Measurements from ENCODE around the gene VIT.
"Not testable (repeated sequence)": the region's sequence is repeated elsewhere in the genome, so short reads cannot be mapped to it uniquely, and the experiment has no call there.

Gene VIT

DNA sequence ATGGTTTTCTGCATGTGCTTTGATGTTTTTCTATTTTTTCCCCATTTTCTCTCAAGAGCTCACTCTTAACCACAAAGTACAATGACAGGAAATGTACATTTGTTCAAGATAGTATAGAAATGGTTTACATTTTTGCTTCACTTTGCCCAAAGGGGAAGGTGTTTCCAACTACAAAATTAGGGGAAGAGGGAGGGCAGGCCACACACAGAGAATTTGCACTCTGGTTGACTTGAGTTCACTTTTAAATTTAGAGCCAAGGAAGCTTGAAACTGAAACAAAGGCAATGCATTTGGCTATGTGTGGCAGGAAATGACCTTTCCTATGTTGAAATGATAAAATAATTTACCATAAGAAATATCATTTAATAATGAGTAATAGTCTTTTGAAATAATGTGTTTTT, 19.1 kb upstream of the VIT start:
- in situ Hi-C loops (cut with MboI; ENCODE audit: low sequenced_read_pairs): no loop called here

DNA sequence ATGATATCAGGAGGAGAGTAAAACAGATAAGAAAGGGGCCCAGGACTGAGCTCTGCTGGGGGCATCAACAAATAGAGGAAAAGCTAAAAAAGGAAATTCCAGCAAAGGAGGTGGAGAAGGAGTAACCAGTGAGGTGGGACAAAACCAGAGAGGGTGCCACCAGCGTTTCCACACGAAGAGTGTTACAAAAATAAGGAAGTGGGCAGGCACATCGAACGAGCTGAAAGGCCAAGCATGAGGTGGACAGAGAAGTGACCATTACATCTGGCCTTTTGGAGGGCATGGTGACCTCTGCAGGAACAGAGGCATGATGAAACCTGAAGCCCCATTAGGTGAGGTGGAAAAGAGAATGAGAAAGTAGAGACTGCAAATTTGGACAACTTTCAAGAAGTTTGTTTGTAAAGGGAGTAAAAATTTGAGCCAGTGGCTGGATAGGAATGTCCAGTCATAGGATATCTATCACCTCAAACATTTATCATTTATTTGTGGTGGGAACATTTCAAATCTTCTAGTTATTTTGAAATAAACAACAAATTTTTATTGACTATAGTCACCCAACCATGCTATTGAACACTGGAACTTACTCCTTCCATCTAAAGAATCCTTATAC, 18.4 kb upstream of the VIT start:
- in situ Hi-C loops (cut with MboI; ENCODE audit: low sequenced_read_pairs): no loop called here

DNA sequence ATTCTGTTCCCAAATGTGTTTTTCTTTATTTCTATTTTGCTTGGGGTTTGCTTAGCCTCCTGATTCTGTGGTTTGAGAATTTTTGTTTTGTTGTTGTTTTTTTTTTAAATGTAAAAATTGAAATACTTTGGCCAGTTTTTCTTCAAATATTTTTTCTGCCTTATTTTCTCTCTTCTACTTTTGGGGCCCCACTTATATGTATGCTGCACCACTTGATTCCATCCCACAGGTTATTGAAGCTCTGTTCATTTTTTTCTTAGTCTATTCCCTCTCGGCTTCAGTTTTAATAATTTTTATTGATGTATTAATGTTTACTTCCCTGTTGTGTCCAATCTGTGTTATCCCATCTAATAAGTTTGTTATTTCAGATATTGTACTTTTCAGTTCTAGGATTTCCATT, 17.7 kb upstream of the VIT start:
- in situ Hi-C loops (cut with MboI; ENCODE audit: low sequenced_read_pairs): no loop called here

DNA sequence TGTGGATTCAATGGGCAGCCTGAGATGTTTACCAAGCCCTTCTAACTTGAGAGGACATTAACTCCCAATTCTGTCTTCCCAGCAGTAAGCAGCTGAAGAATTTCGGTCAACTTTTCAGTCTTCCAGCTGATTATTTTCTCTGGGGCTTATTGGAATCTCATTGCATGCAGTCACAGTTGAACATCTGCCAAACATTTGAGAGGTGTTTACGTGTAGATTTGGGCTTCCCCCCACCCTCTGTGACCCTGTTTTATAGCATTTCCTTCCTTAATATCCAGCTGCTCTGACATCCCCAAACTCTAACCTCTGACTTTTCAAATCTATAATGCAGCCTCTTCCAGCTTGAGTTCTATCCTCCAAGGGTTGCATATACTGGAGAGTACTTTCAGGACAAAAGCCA, 16.5 kb upstream of the VIT start:
- in situ Hi-C loops (cut with MboI; ENCODE audit: low sequenced_read_pairs): no loop called here

DNA sequence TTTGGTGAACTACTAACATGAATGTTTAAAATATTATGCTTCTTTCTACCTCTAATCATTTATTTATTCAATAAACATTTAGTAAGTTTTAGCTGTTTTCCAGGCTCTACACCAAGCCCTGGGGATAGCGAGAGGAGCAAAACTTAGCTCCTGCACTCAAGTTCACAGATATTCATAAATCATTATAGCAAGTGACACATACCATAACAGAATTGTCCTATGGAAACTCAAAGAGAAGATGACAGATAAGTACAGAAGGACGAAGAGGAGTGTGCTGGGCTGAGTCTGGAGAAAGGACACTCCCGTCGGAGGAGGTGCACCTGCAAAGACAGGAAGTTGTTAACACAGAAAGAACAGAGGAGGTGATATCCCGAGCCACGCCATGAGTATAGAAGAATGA, 13.9 kb upstream of the VIT start:
- in situ Hi-C loops (cut with MboI; ENCODE audit: low sequenced_read_pairs): no loop called here

DNA sequence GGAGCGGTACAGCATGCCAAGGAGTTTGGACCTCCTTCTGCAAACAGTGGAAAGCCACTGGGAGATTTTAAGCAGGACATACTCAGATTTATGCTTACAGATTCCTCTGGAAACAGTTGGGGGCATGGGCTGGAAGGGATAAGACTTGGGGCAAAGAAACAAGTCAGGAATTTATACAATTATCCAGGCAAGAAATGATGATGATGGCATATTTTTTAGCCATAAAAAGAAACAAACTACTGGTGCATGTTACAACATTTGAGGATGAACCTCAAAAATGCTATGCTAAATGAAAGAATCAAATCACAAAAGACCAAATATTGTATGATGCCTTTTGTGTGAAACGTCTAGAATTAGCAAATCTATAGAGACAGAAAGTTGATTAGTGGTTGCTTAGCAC, 13.5 kb upstream of the VIT start:
- in situ Hi-C loops (cut with MboI; ENCODE audit: low sequenced_read_pairs): no loop called here

DNA sequence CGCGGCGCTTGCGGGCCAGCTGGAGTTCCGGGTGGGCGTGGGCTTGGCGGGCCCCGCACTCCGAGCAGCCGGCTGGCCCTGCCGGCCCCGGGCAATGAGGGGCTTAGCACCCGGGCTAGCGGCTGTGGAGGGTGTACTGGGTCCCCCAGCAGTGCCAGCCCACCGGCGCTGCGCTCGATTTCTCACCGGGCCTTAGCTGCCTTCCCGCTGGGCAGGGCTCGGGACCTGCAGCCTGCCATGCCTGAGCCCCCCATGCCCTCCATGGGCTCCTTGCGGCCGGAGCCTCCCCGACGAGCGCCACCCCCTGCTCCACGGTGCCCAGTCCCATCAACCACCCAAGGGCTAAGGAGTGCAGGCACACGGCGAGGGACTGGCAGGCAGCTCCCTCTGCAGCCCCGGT, 8.2 kb upstream of the VIT start:
- in situ Hi-C loops (cut with MboI; ENCODE audit: low sequenced_read_pairs): not testable (repeated sequence)

DNA sequence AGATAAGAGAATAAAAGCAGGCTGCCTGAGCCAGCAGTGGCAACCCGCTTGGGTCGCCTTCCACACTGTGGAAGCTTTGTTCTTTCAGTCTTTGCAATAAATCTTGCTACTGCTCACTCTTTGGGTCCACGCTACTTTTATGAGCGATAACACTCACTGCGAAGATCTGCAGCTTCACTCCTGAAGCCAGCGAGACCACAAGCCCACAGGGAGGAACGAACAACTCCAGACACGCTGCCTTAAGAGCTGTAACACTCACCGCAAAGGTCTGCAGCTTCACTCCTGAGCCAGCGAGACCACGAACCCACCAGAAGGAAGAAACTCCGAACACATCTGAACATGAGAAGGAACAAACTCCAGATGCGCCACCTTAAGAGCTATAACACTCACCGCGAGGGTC, 7.5 kb upstream of the VIT start:
- in situ Hi-C loops (cut with MboI; ENCODE audit: low sequenced_read_pairs): not testable (repeated sequence)

DNA sequence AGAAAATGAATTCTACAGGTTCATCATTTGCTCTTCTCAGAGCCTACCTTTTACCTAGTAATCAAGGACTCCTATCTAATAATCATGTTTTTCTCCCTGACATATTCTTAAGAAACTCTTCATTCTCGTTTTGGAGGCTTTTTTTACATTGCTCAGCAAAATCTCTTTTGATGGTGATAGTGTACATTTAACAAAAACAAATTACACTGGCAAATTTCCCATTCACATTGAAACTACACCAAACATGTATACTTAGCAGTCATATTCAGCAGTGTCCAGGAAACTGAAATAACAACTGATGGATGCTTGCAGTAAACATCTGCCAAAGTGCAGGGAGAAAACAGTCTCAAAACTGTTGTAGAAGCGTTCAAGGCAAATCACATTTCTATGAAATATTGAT, 4.4 kb upstream of the VIT start:
- in situ Hi-C loops (cut with MboI; ENCODE audit: low sequenced_read_pairs): no loop called here

DNA sequence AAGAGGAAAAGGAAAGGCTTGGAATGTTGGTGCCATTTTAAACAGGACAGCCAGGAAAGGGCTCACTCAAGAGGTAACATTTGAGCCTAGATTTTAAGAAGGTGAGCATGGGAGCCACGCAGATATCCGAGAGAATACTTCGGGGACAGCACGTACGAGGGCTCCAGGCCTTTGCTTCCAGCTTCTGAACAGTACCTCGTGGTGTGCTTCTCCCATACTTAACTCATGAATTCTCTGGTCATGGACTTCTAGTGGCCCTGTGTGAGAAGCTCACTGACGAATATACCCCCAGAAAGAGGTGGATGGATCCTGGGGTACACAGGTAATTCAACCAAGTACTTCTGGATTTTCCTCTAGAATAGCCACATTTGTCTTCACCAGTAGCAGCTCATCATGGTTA, 2.7 kb upstream of the VIT start:
- in situ Hi-C loops (cut with MboI; ENCODE audit: low sequenced_read_pairs): no loop called here

DNA sequence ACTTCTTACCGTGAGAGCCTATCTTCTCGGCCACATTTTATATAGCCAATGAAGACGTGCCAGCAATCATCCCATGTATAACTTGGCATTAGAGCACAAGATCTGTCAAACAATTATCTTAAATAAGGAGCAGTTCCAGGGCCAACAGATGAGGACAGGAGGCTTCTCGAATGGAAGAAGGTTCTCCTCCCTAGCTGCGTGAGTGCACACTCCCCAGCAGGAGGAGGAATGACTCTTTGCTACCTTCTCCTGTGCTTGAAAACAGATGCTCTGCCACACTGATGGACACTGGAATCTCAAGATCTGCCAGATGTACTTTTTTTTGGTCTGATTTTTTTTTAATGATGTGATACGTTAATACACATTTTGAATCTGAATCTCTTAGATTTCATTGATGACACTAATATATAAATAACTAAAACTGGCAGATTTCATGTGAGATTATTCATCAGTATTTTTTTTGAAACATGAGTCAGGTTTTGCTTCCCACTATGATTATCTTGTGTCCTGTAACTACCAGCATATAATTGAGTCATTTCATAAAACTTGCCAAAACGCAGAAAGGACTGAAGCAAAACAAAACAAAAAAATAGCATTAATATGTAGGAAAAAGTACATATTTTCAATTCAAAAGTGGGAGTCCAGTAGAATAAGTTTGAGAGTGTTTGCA, 626 bp upstream of the VIT start:
- in situ Hi-C loops (cut with MboI; ENCODE audit: low sequenced_read_pairs): no loop called here

DNA sequence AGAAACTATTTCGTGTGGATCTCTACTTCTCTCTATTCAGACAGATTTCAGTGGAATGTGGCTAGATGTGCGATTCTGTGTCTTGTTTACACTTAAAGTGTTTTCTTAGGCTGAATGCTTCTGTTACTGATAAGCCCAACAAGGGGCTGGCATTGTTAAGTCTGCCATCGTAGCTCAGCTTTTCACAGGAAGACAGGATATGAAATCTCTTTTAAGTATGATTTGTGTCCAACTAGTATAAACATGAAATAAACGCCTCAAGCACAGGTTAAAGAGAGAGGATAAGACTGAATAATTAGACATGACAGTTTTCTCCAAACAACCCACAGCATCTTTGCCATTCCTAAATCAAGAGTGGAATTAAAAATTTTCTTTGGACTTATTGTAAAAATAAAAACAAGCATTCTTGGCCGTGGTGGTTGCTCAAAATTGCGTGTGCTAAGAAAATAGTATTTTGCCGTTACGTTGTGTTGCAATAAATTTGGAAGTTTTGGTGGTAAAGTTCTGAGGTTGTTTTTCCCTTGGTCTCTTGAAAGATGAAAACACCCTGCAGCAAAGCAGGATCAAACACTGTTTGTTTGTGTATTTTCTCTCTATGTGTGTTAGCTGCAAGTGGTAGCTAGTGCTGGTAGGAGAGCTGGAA, 1.0 kb downstream of the VIT start:
- in situ Hi-C loops (cut with MboI; ENCODE audit: low sequenced_read_pairs): no loop called here

DNA sequence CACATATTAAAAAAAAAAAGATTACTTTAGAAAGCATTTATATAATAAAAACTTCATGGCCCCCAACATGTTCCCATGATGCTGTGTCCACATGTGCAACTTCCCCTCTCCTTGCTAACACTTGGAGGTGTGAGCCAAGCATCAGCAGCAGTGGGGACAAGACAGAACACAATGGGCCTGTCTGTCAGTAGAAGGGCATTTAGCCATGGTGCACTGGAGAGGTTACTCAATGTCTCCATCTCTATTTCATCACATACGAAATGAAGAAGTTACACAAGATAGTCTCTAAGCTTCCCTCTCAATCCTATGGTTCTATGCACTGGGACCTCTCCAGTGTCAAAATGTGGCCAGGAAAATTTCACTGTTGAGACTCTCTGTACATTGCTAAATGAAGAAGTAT, 2.5 kb downstream of the VIT start:
- in situ Hi-C loops (cut with MboI; ENCODE audit: low sequenced_read_pairs): no loop called here

DNA sequence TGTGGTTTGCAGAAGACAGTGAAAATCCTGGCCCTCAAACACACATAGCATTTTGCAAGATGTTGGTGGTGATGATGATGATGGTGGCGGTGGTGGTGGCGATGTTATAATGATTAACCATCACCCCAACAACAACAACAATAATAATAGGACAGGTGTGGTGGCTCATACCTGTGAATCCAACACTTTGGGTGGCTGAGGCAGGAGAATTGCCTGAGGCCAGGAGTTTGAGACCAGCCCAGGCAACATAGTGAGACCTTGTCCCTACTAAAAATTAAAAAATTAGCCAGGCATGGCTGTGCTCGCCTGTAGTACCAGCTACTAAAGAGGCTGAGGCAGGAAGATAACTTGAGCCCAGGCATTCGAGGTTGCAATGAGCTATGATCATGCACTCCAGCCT, 3.8 kb downstream of the VIT start:
- in situ Hi-C loops (cut with MboI; ENCODE audit: low sequenced_read_pairs): no loop called here

DNA sequence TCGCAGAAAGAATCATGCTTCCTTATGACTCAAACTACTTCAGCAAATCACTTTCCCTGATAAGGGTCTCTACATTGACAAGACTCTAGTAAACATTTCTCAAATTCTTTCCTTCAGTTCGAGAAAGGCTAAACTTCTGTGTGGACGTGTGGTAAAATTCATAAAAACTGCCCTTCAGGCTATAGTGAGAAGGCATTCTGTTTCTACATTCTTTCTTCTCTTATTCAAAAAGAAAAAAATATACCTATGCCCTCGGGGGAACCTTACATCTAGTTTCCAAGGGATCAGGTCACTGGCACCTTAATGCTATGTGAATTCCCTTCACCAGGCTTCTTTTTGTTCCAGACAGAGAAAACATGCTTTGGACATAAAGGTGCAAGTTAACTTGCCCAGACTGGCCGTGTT, 4.9 kb downstream of the VIT start:
- in situ Hi-C loops (cut with MboI; ENCODE audit: low sequenced_read_pairs): no loop called here

DNA sequence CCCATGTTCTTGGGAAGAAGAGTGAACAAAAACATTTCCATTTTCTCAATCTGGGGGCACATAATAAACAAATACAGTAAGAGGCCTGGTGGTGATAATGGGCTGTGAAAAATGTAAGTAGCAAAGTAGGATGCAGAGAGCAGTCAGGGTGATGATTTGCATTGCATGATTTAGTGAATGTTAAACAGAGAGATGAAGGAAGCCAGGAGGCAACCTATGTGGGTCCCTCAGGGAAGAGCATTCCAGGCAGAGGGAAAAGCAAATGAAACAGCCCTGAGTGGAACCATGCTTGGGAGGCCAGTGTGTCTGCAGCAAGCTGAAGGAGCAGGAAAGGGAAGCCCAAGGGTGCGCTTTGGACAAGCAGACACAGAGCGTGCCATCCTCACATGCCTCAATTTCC, 5.4 kb downstream of the VIT start:
- in situ Hi-C loops (cut with MboI; ENCODE audit: low sequenced_read_pairs): no loop called here

DNA sequence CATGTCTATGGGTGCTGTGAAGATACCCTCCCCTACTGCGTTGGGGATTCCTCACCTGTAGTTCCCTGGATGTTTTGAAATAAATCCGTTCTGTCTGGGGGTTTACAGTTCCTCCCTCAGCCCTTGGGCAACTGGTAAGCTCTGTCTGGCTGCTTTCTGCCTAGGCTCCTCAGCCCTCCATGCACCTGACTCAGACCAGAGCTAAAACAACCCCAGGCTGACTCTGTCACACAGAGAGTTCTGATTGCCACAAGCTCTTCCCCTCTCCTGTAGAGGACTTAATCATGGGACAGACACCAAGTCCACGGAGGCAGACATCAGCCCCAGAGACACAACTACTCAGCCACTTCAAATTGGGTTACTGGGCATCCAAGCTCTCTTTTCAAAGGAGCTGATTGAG, 6.3 kb downstream of the VIT start:
- in situ Hi-C loops (cut with MboI; ENCODE audit: low sequenced_read_pairs): no loop called here

DNA sequence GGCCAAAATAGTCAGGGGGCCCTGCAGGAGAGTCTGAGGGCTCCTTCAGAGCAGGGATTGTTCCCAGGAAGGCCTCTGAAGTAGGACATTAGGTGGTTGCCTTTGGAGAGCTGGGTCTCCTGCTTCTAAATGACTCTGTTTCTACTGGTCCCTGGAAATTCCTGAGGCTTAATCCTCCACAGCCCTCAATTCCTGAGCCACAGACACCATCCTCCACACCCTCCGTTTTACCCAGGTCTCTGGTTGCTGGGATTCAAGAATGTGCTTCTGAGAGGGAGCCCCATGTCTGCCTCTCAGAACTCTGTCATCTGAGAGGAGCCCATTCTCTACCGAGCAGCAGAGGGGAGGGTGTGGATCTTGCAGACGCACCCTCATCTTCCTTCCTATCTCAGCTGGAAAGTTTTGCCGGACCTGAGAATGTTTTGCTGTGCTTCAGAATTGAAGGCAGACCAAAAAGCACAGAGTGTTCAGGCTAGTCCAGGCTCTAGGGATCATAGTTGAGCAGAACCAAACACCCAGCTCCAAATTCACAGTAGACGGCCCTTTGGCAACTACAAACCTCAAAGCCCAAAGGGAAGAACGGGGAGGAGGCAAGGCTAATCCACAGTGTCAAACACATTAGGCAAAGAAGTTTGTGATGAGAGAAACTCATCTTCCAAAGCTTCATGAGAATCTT, 8.1 kb downstream of the VIT start:
- in situ Hi-C loops (cut with MboI; ENCODE audit: low sequenced_read_pairs): no loop called here

DNA sequence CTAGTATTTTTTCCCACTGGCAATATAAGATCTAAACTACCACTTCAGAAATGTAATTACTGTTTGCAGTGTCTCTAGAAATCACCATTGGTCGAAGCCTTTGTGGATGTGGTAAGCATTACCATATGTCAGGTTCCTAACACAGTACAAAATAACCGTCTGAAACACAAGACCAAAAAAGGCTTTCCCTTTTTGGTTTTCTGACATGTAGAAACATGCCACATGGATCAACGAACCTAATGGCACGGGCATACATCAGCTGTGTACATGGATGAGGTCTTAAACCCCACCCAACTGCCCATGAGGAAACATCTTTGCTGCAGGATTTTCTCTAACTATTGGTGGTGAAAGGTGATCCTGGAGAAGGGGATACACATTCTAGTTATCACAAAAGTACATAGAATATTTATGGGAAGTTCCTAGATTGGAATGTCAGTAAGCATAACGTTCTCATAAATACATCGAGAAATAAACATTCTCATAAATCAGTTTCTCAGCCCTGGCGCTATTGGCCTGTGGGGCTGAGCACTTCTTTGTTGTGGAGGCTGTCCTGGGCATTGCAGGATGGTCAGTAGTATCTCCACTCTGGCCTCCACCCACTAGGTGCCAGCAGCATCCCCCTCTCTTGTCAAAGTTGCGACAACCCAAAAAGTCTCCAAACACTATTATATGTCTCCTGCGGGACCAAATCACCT, 9.0 kb downstream of the VIT start:
- in situ Hi-C loops (cut with MboI; ENCODE audit: low sequenced_read_pairs): no loop called here

DNA sequence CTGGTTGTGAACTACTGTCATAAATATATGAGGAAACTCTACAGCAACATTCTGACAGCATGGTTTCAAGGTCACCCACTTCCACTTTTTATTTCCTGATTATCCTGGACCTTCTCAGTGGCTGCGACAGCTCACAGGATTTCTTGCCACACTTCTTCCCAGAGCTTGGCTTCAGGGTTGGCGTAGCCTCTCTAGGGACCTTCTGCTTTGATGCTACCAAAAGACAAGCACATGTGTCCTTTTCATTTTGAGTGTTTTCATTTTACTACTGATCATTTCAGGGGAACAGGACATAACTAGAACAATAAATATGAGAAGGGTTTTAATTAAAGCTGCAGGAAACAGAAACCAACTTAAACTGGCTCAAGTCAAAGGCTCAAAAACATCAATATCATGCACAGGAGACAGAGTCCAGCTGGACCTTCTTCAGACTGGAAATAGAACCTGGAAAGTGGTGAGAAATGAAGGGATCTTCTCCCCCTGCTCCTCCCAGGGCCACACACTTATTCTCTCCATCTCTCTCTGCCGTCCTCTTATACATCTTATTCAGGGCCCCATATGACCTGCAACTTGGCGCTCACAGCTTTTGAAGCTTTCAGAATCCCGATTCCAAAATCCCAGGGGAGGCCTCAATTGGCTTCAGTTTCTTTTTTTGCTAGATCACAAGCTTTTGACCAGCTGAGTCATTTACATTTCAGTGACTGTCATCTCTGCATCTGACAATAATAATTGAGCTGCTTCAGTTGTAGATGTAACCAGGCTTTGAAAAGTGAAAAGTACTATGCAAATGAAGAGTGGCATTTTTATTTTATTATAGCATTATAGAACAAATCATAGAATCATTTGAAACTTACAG, 9.7 kb downstream of the VIT start:
- in situ Hi-C loops (cut with MboI; ENCODE audit: low sequenced_read_pairs): no loop called here

DNA sequence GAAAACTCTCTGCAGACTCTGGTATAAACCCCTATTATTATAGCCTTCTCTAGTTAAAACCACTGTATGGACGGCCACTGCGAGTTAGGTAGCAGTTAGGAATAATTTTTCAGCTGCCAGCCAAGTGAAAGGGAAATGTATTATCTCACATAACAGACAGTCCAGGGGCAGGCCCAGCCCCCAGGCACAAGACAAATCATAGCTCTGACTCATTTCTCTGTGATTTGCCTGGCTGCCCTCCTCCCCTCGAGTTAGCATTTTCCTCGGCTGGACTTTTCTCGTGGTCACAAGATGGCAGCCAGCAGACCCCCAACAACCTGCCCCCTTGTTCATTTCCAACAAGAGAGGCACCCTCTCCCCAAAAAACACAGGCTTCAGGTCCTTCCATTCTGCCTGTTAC, 10.5 kb downstream of the VIT start:
- in situ Hi-C loops (cut with MboI; ENCODE audit: low sequenced_read_pairs): no loop called here
